ENCODE data around the gene AQP9. TPM values are rescaled to one million over a fixed set of nuclear protein-coding genes. Genes with fewer than 3 reads are reported as not detected.

Gene AQP9
- total and polyA plus RNA-seq, 2 of the 8 experiments (the other 6 are each of a cell fraction or from before 2014, with no cell fraction given) = not detected

- TF ChIP-seq GTF2F1 (IDR thresholded peaks at IDR 0.05; ENCODE audit: borderline replicate concordance, low read depth, low read length) (no peak), SRF (IDR thresholded peaks at IDR 0.05; ENCODE audit: low read depth, low read length) (no peak), KDM1A (IDR thresholded peaks at IDR 0.05; ENCODE audit: borderline replicate concordance, low read length) (no peak)
Observed at GRCh38 chr15:58145606-58146005, 7.4 kb downstream of the AQP9 start (continued).
